ENCODE measurements around the gene ANTXR1. TPM values are rescaled to one million over a fixed set of nuclear protein-coding genes. Genes with fewer than 3 reads are reported as not detected.

Gene ANTXR1
- total and polyA plus RNA-seq, 2 experiments from 2014 or later: 29.1 to 34.7 TPM

DNA sequence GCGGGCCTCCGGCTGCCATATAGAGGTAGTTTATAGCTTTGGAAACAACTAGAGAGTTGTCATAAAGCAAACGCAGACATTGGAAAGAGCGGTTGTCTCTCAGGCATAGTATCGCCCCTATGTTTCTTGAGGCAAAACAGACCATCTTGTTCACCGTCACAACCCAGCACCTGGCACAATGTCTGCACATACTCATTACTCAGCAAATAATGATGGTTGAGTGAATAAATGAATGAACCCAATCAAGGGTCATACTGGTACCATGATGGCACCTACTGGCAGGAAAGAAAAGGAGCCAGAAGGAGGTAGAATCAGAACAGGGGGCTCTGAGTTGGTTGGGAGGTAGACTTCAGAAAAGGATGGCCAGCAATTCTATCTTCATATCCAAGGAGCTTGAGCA is 118.5 kb downstream of the ANTXR1 start:
- WGBS (ENCODE audit: low lambda C conversion rate, missing lambda C conversion rate): 97% methylated on average over 6 of the region's 6 CpGs
- H3K4me2 ChIP-seq: no peak overlapping the region
- H3K4me1 ChIP-seq (ENCODE audit: insufficient read depth): no peaks in the 10 kb centered on the region
- H2AFZ ChIP-seq: no peak overlapping the region
- no peak overlapping the region for H3K4me3 ChIP-seq
- no peaks in the 10 kb centered on the region for H4K20me1 ChIP-seq (ENCODE audit: insufficient read depth, poor library complexity, severe bottlenecking)
- H3K9me2 ChIP-seq (replicated peaks; ENCODE audit: insufficient read depth): no peaks in the 10 kb centered on the region
- no peak for DNase-seq (ENCODE audit: low spot score)
- H3K9me3 ChIP-seq (ENCODE audit: low read depth): no peaks in the 10 kb centered on the region
- H3K79me2 ChIP-seq: no peaks in the 10 kb centered on the region
- H3K27ac ChIP-seq: no peak overlapping the region
- H3K27me3 ChIP-seq: no peaks in the 10 kb centered on the region
- no peaks in the 10 kb centered on the region for H3K36me3 ChIP-seq (replicated peaks; ENCODE audit: insufficient read depth, low read depth)
- TF ChIP-seq, protein P1, sequence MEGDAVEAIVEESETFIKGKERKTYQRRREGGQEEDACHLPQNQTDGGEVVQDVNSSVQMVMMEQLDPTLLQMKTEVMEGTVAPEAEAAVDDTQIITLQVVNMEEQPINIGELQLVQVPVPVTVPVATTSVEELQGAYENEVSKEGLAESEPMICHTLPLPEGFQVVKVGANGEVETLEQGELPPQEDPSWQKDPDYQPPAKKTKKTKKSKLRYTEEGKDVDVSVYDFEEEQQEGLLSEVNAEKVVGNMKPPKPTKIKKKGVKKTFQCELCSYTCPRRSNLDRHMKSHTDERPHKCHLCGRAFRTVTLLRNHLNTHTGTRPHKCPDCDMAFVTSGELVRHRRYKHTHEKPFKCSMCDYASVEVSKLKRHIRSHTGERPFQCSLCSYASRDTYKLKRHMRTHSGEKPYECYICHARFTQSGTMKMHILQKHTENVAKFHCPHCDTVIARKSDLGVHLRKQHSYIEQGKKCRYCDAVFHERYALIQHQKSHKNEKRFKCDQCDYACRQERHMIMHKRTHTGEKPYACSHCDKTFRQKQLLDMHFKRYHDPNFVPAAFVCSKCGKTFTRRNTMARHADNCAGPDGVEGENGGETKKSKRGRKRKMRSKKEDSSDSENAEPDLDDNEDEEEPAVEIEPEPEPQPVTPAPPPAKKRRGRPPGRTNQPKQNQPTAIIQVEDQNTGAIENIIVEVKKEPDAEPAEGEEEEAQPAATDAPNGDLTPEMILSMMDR (IDR thresholded peaks at IDR 0.05; ENCODE audit: poor library complexity): no peak
- TF ChIP-seq EZH2phosphoT487 (IDR thresholded peaks at IDR 0.05; ENCODE audit: low read depth, severe bottlenecking, unreplicated experiment) (no peak), EZH2 (IDR thresholded peaks at IDR 0.05; ENCODE audit: borderline replicate concordance) (no peak)

DNA sequence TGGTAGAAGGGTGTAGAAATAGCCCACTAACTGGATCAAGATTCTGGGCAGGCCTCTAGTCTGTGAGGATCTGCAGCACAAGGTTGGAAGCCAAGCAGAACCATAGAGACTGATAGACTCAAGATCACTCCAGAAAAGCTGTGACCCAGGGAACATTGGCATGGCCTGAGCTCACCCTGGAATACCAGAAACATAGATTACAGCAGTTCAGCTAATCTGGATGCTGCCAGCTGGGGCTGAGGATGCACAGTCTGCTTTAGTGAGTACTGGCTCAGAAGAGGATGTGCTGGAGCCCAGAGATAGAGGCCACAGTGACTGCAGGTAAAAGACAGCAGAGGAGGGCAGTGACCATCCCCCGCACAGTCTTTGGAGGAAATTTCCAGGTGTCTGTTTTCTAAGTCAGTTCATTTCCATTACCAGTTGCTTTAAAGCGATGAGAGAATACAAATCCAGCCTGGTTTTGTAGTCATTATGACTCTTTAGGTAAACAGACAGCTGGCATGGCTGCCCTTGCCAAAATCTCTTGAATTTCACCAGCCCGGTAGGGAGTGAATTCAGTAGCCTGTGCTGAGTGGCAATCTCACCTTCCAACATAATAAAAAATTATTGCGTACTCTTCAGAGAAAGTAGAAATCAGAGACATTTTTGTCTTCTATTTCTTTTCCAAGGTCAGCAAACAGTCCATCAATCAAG is 119.2 kb downstream of the ANTXR1 start:
- H3K27me3 ChIP-seq: no peaks in the 10 kb centered on the region
- TF ChIP-seq EZH2phosphoT487 (IDR thresholded peaks at IDR 0.05; ENCODE audit: low read depth, severe bottlenecking, unreplicated experiment) (no peak), EZH2 (IDR thresholded peaks at IDR 0.05; ENCODE audit: borderline replicate concordance) (no peak)

DNA sequence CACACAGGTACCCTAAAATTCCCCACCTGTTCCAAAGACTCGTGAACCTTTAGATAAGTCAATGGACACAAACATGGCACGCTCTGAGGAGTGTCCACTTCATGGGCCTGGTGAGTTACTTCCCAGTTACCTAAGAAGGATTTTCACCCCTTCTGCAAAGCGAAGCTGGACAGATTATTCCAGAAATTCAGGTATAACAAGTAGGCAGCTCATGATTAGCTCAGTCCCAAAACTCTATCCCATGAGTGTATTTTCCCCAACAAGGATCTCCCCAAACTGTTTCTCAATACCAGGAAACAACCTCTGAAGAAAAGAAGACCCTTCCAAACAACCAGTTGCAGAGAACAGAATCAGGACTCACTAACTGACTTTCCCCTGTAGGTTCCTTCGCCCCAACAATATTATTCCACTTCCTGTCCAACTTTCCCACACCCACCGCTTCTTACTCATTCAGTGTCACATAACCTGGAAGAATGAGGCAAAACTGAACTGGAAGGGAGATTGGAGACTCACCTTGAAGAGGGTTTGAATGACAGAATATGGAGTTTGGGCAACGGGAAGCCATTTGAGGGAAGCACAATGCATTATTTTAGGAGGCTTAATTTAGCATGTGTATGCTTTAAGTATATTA is 120.1 kb downstream of the ANTXR1 start:
- H2AFZ ChIP-seq: no peak overlapping the region
- no peaks in the 10 kb centered on the region for H4K20me1 ChIP-seq (ENCODE audit: insufficient read depth, poor library complexity, severe bottlenecking)
- no peak for DNase-seq (ENCODE audit: low spot score)
- no peak overlapping the region for H3K27ac ChIP-seq
- no peaks in the 10 kb centered on the region for H3K9me2 ChIP-seq (replicated peaks; ENCODE audit: insufficient read depth)
- H3K27me3 ChIP-seq: no peaks in the 10 kb centered on the region
- TF ChIP-seq, protein P1 (IDR thresholded peaks at IDR 0.05; ENCODE audit: poor library complexity): no peak
- TF ChIP-seq EZH2 (IDR thresholded peaks at IDR 0.05; ENCODE audit: borderline replicate concordance) (no peak), EZH2phosphoT487 (IDR thresholded peaks at IDR 0.05; ENCODE audit: low read depth, severe bottlenecking, unreplicated experiment) (no peak)
- H3K4me3 ChIP-seq: no peak overlapping the region
- 98% methylated on average over 6 of the region's 6 CpGs for WGBS (ENCODE audit: low lambda C conversion rate, missing lambda C conversion rate)
- no peaks in the 10 kb centered on the region for H3K36me3 ChIP-seq (replicated peaks; ENCODE audit: insufficient read depth, low read depth)
- no peaks in the 10 kb centered on the region for H3K79me2 ChIP-seq
- no peak overlapping the region for H3K4me2 ChIP-seq
- no peaks in the 10 kb centered on the region for H3K4me1 ChIP-seq (ENCODE audit: insufficient read depth)
- H3K9me3 ChIP-seq (ENCODE audit: low read depth): no peaks in the 10 kb centered on the region

More for the DNA sequence above, 119.2 kb downstream of the ANTXR1 start:
- WGBS (ENCODE audit: low lambda C conversion rate, missing lambda C conversion rate): 96% methylated on average over 4 of the region's 4 CpGs
- Histone ChIP-seq H4K20me1 (ENCODE audit: insufficient read depth, poor library complexity, severe bottlenecking) (no peaks in the 10 kb centered on the region), H3K36me3 (replicated peaks; ENCODE audit: insufficient read depth, low read depth) (no peaks in the 10 kb centered on the region), H3K27ac (no peak overlapping the region), H3K4me3 (no peak overlapping the region), H3K79me2 (no peaks in the 10 kb centered on the region), H3K4me1 (ENCODE audit: insufficient read depth) (no peaks in the 10 kb centered on the region), H3K9me3 (ENCODE audit: low read depth) (no peaks in the 10 kb centered on the region), H3K9me2 (replicated peaks; ENCODE audit: insufficient read depth) (no peaks in the 10 kb centered on the region), H2AFZ (no peak overlapping the region), H3K4me2 (no peak overlapping the region)
- DNase-seq (ENCODE audit: low spot score): no peak

DNA sequence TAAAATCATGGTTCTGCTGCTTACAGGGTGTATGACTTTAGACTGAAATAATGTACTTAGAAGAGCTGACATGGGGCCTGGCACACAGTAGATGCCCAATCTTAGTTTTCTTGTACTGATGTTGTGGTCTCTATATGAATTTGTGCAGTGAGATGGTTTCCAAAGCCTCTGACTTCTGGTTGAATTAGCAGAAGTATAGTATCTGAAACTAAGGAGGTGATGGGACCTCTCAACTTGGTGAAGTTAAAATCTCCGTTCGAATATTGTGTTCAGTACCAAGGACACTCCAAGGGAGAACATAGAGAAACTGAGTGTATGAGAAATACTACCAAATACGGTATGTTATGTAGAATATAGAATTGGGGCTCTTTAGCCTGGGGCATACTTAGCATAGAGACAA is 120.9 kb downstream of the ANTXR1 start:
- no peaks in the 10 kb centered on the region for H3K36me3 ChIP-seq (replicated peaks; ENCODE audit: insufficient read depth, low read depth)
- no peaks in the 10 kb centered on the region for H3K27me3 ChIP-seq
- no peak overlapping the region for H2AFZ ChIP-seq
- 99% methylated on average over 3 of the region's 3 CpGs for WGBS (ENCODE audit: low lambda C conversion rate, missing lambda C conversion rate)
- no peaks in the 10 kb centered on the region for H4K20me1 ChIP-seq (ENCODE audit: insufficient read depth, poor library complexity, severe bottlenecking)
- H3K9me3 ChIP-seq (ENCODE audit: low read depth): no peaks in the 10 kb centered on the region
- H3K9me2 ChIP-seq (replicated peaks; ENCODE audit: insufficient read depth): no peaks in the 10 kb centered on the region
- no peak for TF ChIP-seq EZH2phosphoT487 (IDR thresholded peaks at IDR 0.05; ENCODE audit: low read depth, severe bottlenecking, unreplicated experiment)
- TF ChIP-seq, protein P1 (IDR thresholded peaks at IDR 0.05; ENCODE audit: poor library complexity): no peak
- H3K27ac ChIP-seq: no peak overlapping the region
- no peaks in the 10 kb centered on the region for H3K79me2 ChIP-seq
- H3K4me2 ChIP-seq: no peak overlapping the region
- DNase-seq (ENCODE audit: low spot score): no peak
- peaks cover 7% of the 10 kb centered on the region for H3K4me1 ChIP-seq (ENCODE audit: insufficient read depth)
- no peak overlapping the region for H3K4me3 ChIP-seq

Measured in hepatocyte (in vitro differentiated cells).